HepG2 (cell line): ENCODE measurements around the gene LAMA5. TPM values are rescaled to one million over a fixed set of nuclear protein-coding genes. Genes with fewer than 3 reads are reported as not detected.
A peak's percentile ranks its signal among the peaks of the same experiment; 100 is the strongest.

Experiments
- ATRX ChIP-seq: sonication (generic); formaldehyde crosslinking; IDR thresholded peaks from 2 replicates; pipeline ENCODE4 v1.4.0; 2020; ENCODE audit warnings: missing genetic modification reagents, borderline replicate concordance
- GTF2F1 ChIP-seq: fragments of 150-350 bp; IDR thresholded peaks from 2 replicates; pipeline ENCODE4 v1.6.1; 2014; ENCODE audit warnings: low read length
- MBD4 ChIP-seq: IDR thresholded peaks from 2 replicates; pipeline ENCODE4 v1.6.1; 2012; ENCODE audit warnings: low read length, inconsistent platforms, borderline replicate concordance
- MTF2 ChIP-seq: sonication (generic); formaldehyde crosslinking; IDR thresholded peaks from 2 replicates; pipeline ENCODE4 v1.5.0; 2020; ENCODE audit warnings: missing genetic modification reagents, borderline replicate concordance
- SETDB1 ChIP-seq: sonication (generic); formaldehyde crosslinking; IDR thresholded peaks from 2 replicates; pipeline ENCODE4 v1.5.1; 2020; ENCODE audit warnings: missing genetic modification reagents, mild to moderate bottlenecking, borderline replicate concordance
- SP1 ChIP-seq, 2 experiments: fragments of 450-650 bp in 1 of 2; sonication (generic) in 1 of 2; formaldehyde crosslinking in 1 of 2; IDR thresholded peaks; 2 replicates each; pipeline versions ENCODE4 v1.4.0 to v1.6.1; 2016 to 2020; ENCODE audit warnings: missing genetic modification reagents in 1 of 2
- STAT6 ChIP-seq: sonication (generic); formaldehyde crosslinking; IDR thresholded peaks from 2 replicates; pipeline ENCODE4 v1.4.0; 2020; ENCODE audit warnings: missing genetic modification reagents, mild to moderate bottlenecking, borderline replicate concordance
- TFDP2 ChIP-seq: sonication (generic); formaldehyde crosslinking; IDR thresholded peaks from 2 replicates; pipeline ENCODE4 v1.4.0; 2020; ENCODE audit warnings: missing genetic modification reagents
- ZBED4 ChIP-seq: sonication (generic); formaldehyde crosslinking; IDR thresholded peaks from 2 replicates; pipeline ENCODE4 v1.4.0; 2020; ENCODE audit warnings: missing genetic modification reagents, borderline replicate concordance
- ZFAT ChIP-seq: sonication (generic); formaldehyde crosslinking; conservative IDR thresholded peaks from 2 replicates; pipeline ENCODE4 v1.8.1; 2023; ENCODE audit warnings: missing genetic modification reagents, inconsistent platforms
- ZMAT3 ChIP-seq: sonication (generic); formaldehyde crosslinking; conservative IDR thresholded peaks from 2 replicates; pipeline ENCODE4 v1.7.0; 2021; ENCODE audit warnings: missing genetic modification reagents
- ZNF180 ChIP-seq: sonication (generic); formaldehyde crosslinking; IDR thresholded peaks from 2 replicates; pipeline ENCODE4 v1.4.0; 2020; ENCODE audit warnings: low read depth, missing genetic modification reagents, borderline replicate concordance
- ZNF275 ChIP-seq: sonication (generic); formaldehyde crosslinking; IDR thresholded peaks from 2 replicates; pipeline ENCODE4 v1.8.0; 2022; ENCODE audit warnings: missing genetic modification reagents, mild to moderate bottlenecking, inconsistent platforms, borderline replicate concordance
- ZNF296 ChIP-seq: sonication (generic); formaldehyde crosslinking; conservative IDR thresholded peaks from 2 replicates; pipeline ENCODE4 v1.5.0; 2020; ENCODE audit warnings: mild to moderate bottlenecking, missing genetic modification reagents
- ZNF431 ChIP-seq: sonication (generic); formaldehyde crosslinking; IDR thresholded peaks from 2 replicates; pipeline ENCODE4 v1.9.0; 2022; ENCODE audit warnings: missing genetic modification reagents, low read depth, mild to moderate bottlenecking, borderline replicate concordance
- ZNF484 ChIP-seq: sonication (generic); formaldehyde crosslinking; IDR thresholded peaks from 2 replicates; pipeline ENCODE4 v1.5.1; 2020; ENCODE audit warnings: mild to moderate bottlenecking, low read depth, missing genetic modification reagents, borderline replicate concordance
- ZNF570 ChIP-seq: sonication (generic); formaldehyde crosslinking; IDR thresholded peaks from 2 replicates; pipeline ENCODE4 v1.4.0; 2020; ENCODE audit warnings: mild to moderate bottlenecking, missing genetic modification reagents, borderline replicate concordance
- ZNF615 ChIP-seq: sonication (generic); formaldehyde crosslinking; IDR thresholded peaks from 2 replicates; pipeline ENCODE4 v1.5.0; 2020; ENCODE audit warnings: mild to moderate bottlenecking, missing genetic modification reagents, borderline replicate concordance
- ZSCAN12 ChIP-seq: sonication (generic); formaldehyde crosslinking; IDR thresholded peaks from 2 replicates; pipeline ENCODE4 v1.9.0; 2021; ENCODE audit warnings: mild to moderate bottlenecking, missing genetic modification reagents
- polyA plus RNA-seq, 8 experiments: library from polyadenylated mRNA; depleted of rRNA in 3 of 8; stranded (reverse) in 7 of 8; unstranded in 1 of 8; fragments of >200 nt; fragmentation: Illumina TruSeq in 4 of 8; extraction: Trizol in 4 of 8; gene quantifications; 2 replicates each; pipeline versions ENCODE4 v1.2.1 to v1.2.3, GENCODE V29; 2011 to 2016; ENCODE audit warnings: low read depth in 4 of 8, missing spikeins in 1 of 8, mixed read lengths in 1 of 8; ENCODE audit not compliant: insufficient read depth in 1 of 8
- total RNA-seq, 5 experiments: library from RNA; depleted of rRNA; stranded (reverse); fragments of >200 nt; fragmentation: Illumina TruSeq; extraction: Trizol; gene quantifications; 2 replicates each; pipeline ENCODE4 v1.2.3, GENCODE V29; 2016; ENCODE audit warnings: low read depth in 1 of 5

LAMA5 gene
- total and polyA plus RNA-seq, 2 of the 13 experiments (the other 11 are each of a cell fraction or from before 2014, with no cell fraction given) = 21.0 to 44.7 TPM

- TF ChIP-seq STAT6 (no peak), ZNF180 (peak; percentile 88; the same call in 1 of the 2 replicates), ZMAT3 (CRISPR knock-in tag) (no peak; the same call in 1 of the 2 replicates), ATRX (no peak), ZNF296 (CRISPR knock-in tag) (peak; percentile 78; the same call in 1 of the 2 replicates), SETDB1 (CRISPR knock-in tag) (no peak), ZNF275 (CRISPR knock-in tag) (peak; percentile 92; the same call in 1 of the 2 replicates), ZNF615 (no peak), MBD4 (no peak), MTF2 (CRISPR knock-in tag) (no peak), ZBED4 (CRISPR knock-in tag) (peak; percentile 74), SP1 (IDR thresholded peaks at IDR 0.05) (no peak), SP1 (CRISPR knock-in tag; IDR thresholded peaks at IDR 0.05) (peak; percentile 75), ZNF570 (CRISPR knock-in tag) (peak; percentile 86; the same call in 1 of the 2 replicates), GTF2F1 (no peak), ZNF484 (CRISPR knock-in tag) (peak; percentile 82; the same call in 1 of the 2 replicates), TFDP2 (CRISPR knock-in tag) (peak; percentile 97), ZNF431 (CRISPR knock-in tag) (no peak; the same call in 1 of the 2 replicates), ZFAT (CRISPR knock-in tag) (0 out of 2 replicates have a peak, but pooled peaks have one; percentile 22), ZSCAN12 (CRISPR knock-in tag) (peak; percentile 95; the same call in 1 of the 2 replicates)
These were observed 40.3 kb upstream of the LAMA5 start, which contains the start of gene CABLES2 (continued) for GRCh38 chr20:62407221-62407992.
